ENCODE measurements around the gene OCA2. TPM values are rescaled to one million over a fixed set of nuclear protein-coding genes. Genes with fewer than 3 reads are reported as not detected.

OCA2 gene
- total RNA-seq, 1 experiment from 2014 or later: 0.09 TPM

GRCh38 chr15:27764339-27764738 lies 334.8 kb downstream of the OCA2 start:
- no peaks in the 10 kb centered on the region for H3K4me1 ChIP-seq (ENCODE audit: insufficient read depth, low read length, poor library complexity, severe bottlenecking)
- DNase-seq (ENCODE audit: low spot score): no peak
- no peaks in the 10 kb centered on the region for H3K27me3 ChIP-seq (replicated peaks; ENCODE audit: insufficient read depth, low read depth, low read length, poor library complexity)
- intact Hi-C loops (cut with micrococcal nuclease; ENCODE audit: unreplicated experiment): no loop called here
- H3K27ac ChIP-seq (ENCODE audit: low read depth, low read length, poor library complexity, severe bottlenecking): no peak overlapping the region
- H3K4me3 ChIP-seq (ENCODE audit: low read depth, low read length, poor library complexity, severe bottlenecking): no peak overlapping the region
- TF ChIP-seq CTCF (conservative IDR thresholded peaks at IDR 0.05; ENCODE audit: low read depth, low read length) (no peak), EZH2 (IDR thresholded peaks at IDR 0.05; ENCODE audit: borderline replicate concordance, low read depth, low read length, poor library complexity, severe bottlenecking) (no peak)
- H3K9me3 ChIP-seq (ENCODE audit: low read depth, low read length, poor library complexity, severe bottlenecking): peaks cover 52% of the 10 kb centered on the region
- no peaks in the 10 kb centered on the region for H3K36me3 ChIP-seq (ENCODE audit: insufficient read depth, low read length, poor library complexity, severe bottlenecking)
- no TSS peak for BruUV-seq (replicated peaks)
- ChIA-PET POLR2A (ENCODE audit: low non-redundant PET) (no interaction called here), CTCF (no interaction called here)

GRCh38 chr15:27763514-27763913 lies 335.6 kb downstream of the OCA2 start:
- ChIA-PET CTCF (no interaction called here), POLR2A (ENCODE audit: low non-redundant PET) (no interaction called here)
- Histone ChIP-seq H3K27me3 (replicated peaks; ENCODE audit: insufficient read depth, low read depth, low read length, poor library complexity) (no peaks in the 10 kb centered on the region), H3K4me1 (ENCODE audit: insufficient read depth, low read length, poor library complexity, severe bottlenecking) (no peaks in the 10 kb centered on the region), H3K4me3 (ENCODE audit: low read depth, low read length, poor library complexity, severe bottlenecking) (no peak overlapping the region), H3K9me3 (ENCODE audit: low read depth, low read length, poor library complexity, severe bottlenecking) (peaks cover 60% of the 10 kb centered on the region), H3K36me3 (ENCODE audit: insufficient read depth, low read length, poor library complexity, severe bottlenecking) (no peaks in the 10 kb centered on the region), H3K27ac (ENCODE audit: low read depth, low read length, poor library complexity, severe bottlenecking) (no peak overlapping the region)
- no TSS peak for BruUV-seq (replicated peaks)
- DNase-seq (ENCODE audit: low spot score): no peak
- intact Hi-C loops (cut with micrococcal nuclease; ENCODE audit: unreplicated experiment): no loop called here
- no peak for TF ChIP-seq EZH2 (IDR thresholded peaks at IDR 0.05; ENCODE audit: borderline replicate concordance, low read depth, low read length, poor library complexity, severe bottlenecking)
- TF ChIP-seq CTCF (conservative IDR thresholded peaks at IDR 0.05; ENCODE audit: low read depth, low read length): no peak

- Histone ChIP-seq H3K9me3 (ENCODE audit: low read depth, low read length, poor library complexity, severe bottlenecking) (peaks cover 69% of the 10 kb centered on the region), H3K27ac (ENCODE audit: low read depth, low read length, poor library complexity, severe bottlenecking) (no peak overlapping the region), H3K4me3 (ENCODE audit: low read depth, low read length, poor library complexity, severe bottlenecking) (no peak overlapping the region), H3K36me3 (ENCODE audit: insufficient read depth, low read length, poor library complexity, severe bottlenecking) (no peaks in the 10 kb centered on the region), H3K4me1 (ENCODE audit: insufficient read depth, low read length, poor library complexity, severe bottlenecking) (no peaks in the 10 kb centered on the region), H3K27me3 (replicated peaks; ENCODE audit: insufficient read depth, low read depth, low read length, poor library complexity) (no peaks in the 10 kb centered on the region)
- POLR2A ChIA-PET (ENCODE audit: low non-redundant PET): no interaction called here
- no peak for DNase-seq (ENCODE audit: low spot score)
- BruUV-seq (replicated peaks): no TSS peak
- TF ChIP-seq EZH2 (IDR thresholded peaks at IDR 0.05; ENCODE audit: borderline replicate concordance, low read depth, low read length, poor library complexity, severe bottlenecking): no peak
- no peak for TF ChIP-seq CTCF (conservative IDR thresholded peaks at IDR 0.05; ENCODE audit: low read depth, low read length)
- intact Hi-C loops (cut with micrococcal nuclease; ENCODE audit: unreplicated experiment): no loop called here
- CTCF ChIA-PET: no interaction called here
These were observed 336.6 kb downstream of the OCA2 start for GRCh38 chr15:27762471-27762870.
